ENCODE data around the gene AGTPBP1. TPM values are rescaled to one million over a fixed set of nuclear protein-coding genes. Genes with fewer than 3 reads are reported as not detected.
A peak's percentile ranks its signal among the peaks of the same experiment; 100 is the strongest.
"Not testable (repeated sequence)": the region's sequence is repeated elsewhere in the genome, so short reads cannot be mapped to it uniquely, and the experiment has no call there.

AGTPBP1 gene
- total RNA-seq, 2 donors from 2014 or later: 11.2 to 11.7 TPM

DNA sequence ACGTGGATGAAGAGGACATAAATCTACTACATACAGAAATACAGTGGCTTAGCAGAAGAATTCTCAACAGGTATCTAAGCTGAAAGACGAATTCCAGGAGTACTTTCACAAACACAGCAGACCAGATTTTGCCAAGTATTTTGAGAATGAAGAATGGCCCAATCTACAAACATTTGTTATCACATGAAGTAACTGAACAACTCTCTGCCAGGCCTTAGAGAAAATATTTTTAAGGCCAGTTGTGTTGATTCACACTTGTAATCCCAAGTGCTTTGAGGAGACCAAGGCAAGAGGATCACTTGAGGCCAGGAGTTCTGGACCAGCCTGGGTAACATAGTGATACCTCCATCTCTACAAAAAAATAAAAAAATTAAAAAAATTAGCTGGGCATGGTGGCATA lies 14.3 kb downstream of the AGTPBP1 start:
- intact Hi-C loops (cut with DNase I): no loop called here
- no peaks in the 10 kb centered on the region for H3K4me1 ChIP-seq
- no peaks in the 10 kb centered on the region for H3K9me3 ChIP-seq
- TF ChIP-seq, protein P1, sequence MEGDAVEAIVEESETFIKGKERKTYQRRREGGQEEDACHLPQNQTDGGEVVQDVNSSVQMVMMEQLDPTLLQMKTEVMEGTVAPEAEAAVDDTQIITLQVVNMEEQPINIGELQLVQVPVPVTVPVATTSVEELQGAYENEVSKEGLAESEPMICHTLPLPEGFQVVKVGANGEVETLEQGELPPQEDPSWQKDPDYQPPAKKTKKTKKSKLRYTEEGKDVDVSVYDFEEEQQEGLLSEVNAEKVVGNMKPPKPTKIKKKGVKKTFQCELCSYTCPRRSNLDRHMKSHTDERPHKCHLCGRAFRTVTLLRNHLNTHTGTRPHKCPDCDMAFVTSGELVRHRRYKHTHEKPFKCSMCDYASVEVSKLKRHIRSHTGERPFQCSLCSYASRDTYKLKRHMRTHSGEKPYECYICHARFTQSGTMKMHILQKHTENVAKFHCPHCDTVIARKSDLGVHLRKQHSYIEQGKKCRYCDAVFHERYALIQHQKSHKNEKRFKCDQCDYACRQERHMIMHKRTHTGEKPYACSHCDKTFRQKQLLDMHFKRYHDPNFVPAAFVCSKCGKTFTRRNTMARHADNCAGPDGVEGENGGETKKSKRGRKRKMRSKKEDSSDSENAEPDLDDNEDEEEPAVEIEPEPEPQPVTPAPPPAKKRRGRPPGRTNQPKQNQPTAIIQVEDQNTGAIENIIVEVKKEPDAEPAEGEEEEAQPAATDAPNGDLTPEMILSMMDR (IDR thresholded peaks at IDR 0.05): no peak
- no peak overlapping the region for H3K9ac ChIP-seq (ENCODE audit: low read depth in 2 of 2, low read length in 2 of 2)
- H3K27me3 ChIP-seq: no peaks in the 10 kb centered on the region
- no peak overlapping the region for H3K27ac ChIP-seq
- H3K36me3 ChIP-seq: no peaks in the 10 kb centered on the region
- H3K4me3 ChIP-seq: no peak overlapping the region
- no peak for DNase-seq

GRCh38 chr9:85726737-85727136 lies 15.0 kb downstream of the AGTPBP1 start:
- H3K27ac ChIP-seq: no peak overlapping the region
- intact Hi-C loops (cut with DNase I): no loop called here
- no peaks in the 10 kb centered on the region for H3K9me3 ChIP-seq
- H3K36me3 ChIP-seq: no peaks in the 10 kb centered on the region
- H3K27me3 ChIP-seq: no peaks in the 10 kb centered on the region
- no peak overlapping the region for H3K4me3 ChIP-seq
- TF ChIP-seq, protein P1 (IDR thresholded peaks at IDR 0.05): no peak
- H3K4me1 ChIP-seq: no peaks in the 10 kb centered on the region
- H3K9ac ChIP-seq (ENCODE audit: low read depth in 2 of 2, low read length in 2 of 2): no peak overlapping the region
- no peak for DNase-seq

GRCh38 chr9:85723215-85723614 lies 18.5 kb downstream of the AGTPBP1 start:
- Histone ChIP-seq H3K4me1 (no peaks in the 10 kb centered on the region), H3K4me3 (no peak overlapping the region), H3K9me3 (no peaks in the 10 kb centered on the region), H3K9ac (ENCODE audit: low read depth in 2 of 2, low read length in 2 of 2) (no peak overlapping the region), H3K27ac (no peak overlapping the region), H3K27me3 (no peaks in the 10 kb centered on the region), H3K36me3 (no peaks in the 10 kb centered on the region)
- intact Hi-C loops (cut with DNase I): no loop called here
- TF ChIP-seq, protein P1 (IDR thresholded peaks at IDR 0.05): no peak
- peak; percentile 32 for DNase-seq

DNA sequence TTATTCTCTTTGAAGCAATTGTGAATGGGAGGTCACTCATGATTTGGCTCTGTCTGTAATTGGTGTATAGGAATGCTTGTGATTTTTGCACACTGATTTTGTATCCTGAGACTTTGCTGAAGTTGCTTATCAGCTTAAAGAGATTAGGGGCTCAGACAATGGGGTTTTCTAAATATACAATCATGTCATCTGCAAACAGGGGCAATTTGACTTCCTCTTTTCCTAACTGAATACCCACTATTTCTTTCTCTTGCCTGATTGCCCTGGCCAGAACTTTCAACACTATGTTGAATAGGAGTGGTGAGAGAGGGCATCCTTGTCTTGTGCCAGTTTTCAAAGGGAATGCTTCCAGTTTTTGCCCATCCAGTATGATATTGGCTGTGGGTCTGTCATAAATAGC lies 22.3 kb downstream of the AGTPBP1 start:
- DNase-seq; H3K9ac ChIP-seq (ENCODE audit: low read depth in 2 of 2, low read length in 2 of 2); H3K4me1 ChIP-seq; H3K9me3 ChIP-seq; intact Hi-C loops (cut with DNase I); H3K27ac ChIP-seq; H3K36me3 ChIP-seq; H3K4me3 ChIP-seq; H3K27me3 ChIP-seq: not testable (repeated sequence)

DNA sequence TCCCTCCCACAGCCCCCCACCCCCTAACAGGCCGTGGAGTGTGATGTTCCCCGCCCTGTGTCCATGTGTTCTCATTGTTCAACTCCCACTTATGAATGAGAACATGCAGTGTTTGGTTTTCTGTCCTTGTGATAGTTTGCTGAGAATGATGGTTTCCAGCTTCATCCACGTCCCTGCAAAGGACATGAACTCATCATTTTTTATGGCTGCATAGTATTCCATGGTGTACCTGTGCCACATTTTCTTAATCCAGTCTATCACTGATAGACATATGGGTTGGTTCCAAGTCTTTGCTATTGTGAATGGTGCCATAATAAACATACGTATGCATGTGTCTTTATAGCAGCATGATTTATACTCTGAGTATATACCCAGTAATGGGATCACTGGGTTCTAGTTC lies 23.9 kb downstream of the AGTPBP1 start:
- H3K4me1 ChIP-seq; H3K9ac ChIP-seq (ENCODE audit: low read depth in 2 of 2, low read length in 2 of 2); H3K9me3 ChIP-seq; DNase-seq; H3K27me3 ChIP-seq; intact Hi-C loops (cut with DNase I); H3K27ac ChIP-seq; H3K4me3 ChIP-seq; H3K36me3 ChIP-seq: not testable (repeated sequence)

DNA sequence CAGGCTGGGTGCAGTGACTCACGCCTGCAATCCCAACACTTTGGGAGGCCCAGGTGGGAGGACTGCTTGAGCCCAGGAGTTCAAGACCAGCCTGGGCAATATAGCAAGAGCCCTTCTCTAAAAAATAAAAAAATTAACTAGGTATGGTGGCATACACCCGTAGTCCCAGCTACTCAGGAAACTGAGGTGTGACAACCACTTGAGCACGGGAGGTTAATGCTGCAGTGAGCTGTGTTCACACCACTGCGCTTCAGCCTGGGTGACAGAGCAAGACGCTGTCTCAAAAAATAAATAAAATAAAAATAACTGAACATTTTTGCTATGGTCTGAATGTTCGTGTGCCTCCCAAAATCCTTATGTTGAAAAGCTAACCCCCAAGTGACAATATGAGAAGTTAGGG lies 24.5 kb downstream of the AGTPBP1 start:
- H3K36me3 ChIP-seq: no peaks in the 10 kb centered on the region
- no peak for DNase-seq
- H3K27me3 ChIP-seq: no peaks in the 10 kb centered on the region
- intact Hi-C loops (cut with DNase I): no loop called here
- H3K9me3 ChIP-seq: no peaks in the 10 kb centered on the region
- H3K9ac ChIP-seq (ENCODE audit: low read depth in 2 of 2, low read length in 2 of 2): no peak overlapping the region
- H3K4me1 ChIP-seq: no peaks in the 10 kb centered on the region
- TF ChIP-seq, protein P1 (IDR thresholded peaks at IDR 0.05): no peak
- H3K27ac ChIP-seq: no peak overlapping the region
- H3K4me3 ChIP-seq: no peak overlapping the region

Data from colonic mucosa (tissue), 4 donors.